HEK293 (cell line): ENCODE data around the gene DUSP3.

Experiments
- CTCF ChIA-PET: fragments of 350-600 bp; formaldehyde crosslinking; extraction: SDS; loops from one replicate; lab custom pipeline; 2021; ENCODE audit warnings: antibody characterized with exemption; lab: Yijun Ruan, JAX
- POLR2A ChIA-PET: fragments of 300-600 bp; formaldehyde crosslinking; extraction: SDS; loops from one replicate; lab custom pipeline; 2020; ENCODE audit warnings: antibody characterized with exemption, inconsistent platforms; lab: Yijun Ruan, JAX
- H3K27ac ChIP-seq: fragments of 200-500 bp; sonication (Bioruptor generic); 2 replicates; pipeline ENCODE4 v1.5.1; 2014; ENCODE audit warnings: low read depth, low read length, control low read depth, inconsistent platforms; ENCODE audit errors: extremely low read depth
- H3K36me3 ChIP-seq, 2 experiments: fragments of 200-500 bp in 1 of 2; sonication (Bioruptor generic) in 1 of 2; 1 replicate in 1 of 2; 2 replicates in 1 of 2; pipeline ENCODE4 v1.5.1; 2014 to 2017; ENCODE audit warnings: inconsistent platforms in 2 of 2, low read length in 2 of 2; ENCODE audit not compliant: control insufficient read depth in 2 of 2, insufficient read depth in 1 of 2
- H3K4me1 ChIP-seq: fragments of 200-500 bp; sonication (Bioruptor generic); 2 replicates; pipeline ENCODE4 v1.5.1; 2014; ENCODE audit warnings: mild to moderate bottlenecking, low read length, inconsistent platforms; ENCODE audit not compliant: control insufficient read depth, insufficient read depth
- H3K4me3 ChIP-seq: 2 replicates; pipeline ENCODE4 v1.5.1; 2011; ENCODE audit warnings: low read depth, mild to moderate bottlenecking, control low read depth, low read length, moderate library complexity
- H3K9me3 ChIP-seq: fragments of 200-500 bp; sonication (Bioruptor generic); 2 replicates; pipeline ENCODE4 v1.5.1; 2014; ENCODE audit warnings: low read depth, low read length, inconsistent platforms; ENCODE audit not compliant: control insufficient read depth, insufficient read depth
- KLF17 ChIP-seq: fragments of 450-650 bp; formaldehyde crosslinking; IDR thresholded peaks from 2 replicates; pipeline ENCODE4 v1.5.1; 2016; ENCODE audit warnings: missing biosample characterization, missing genetic modification characterization
- OSR2 ChIP-seq: fragments of 450-650 bp; formaldehyde crosslinking; IDR thresholded peaks from 2 replicates; pipeline ENCODE4 v1.5.1; 2016; ENCODE audit warnings: missing biosample characterization, missing genetic modification characterization
- RBAK ChIP-seq: fragments of 450-650 bp; formaldehyde crosslinking; IDR thresholded peaks from 2 replicates; pipeline ENCODE4 v1.5.1; 2016; ENCODE audit warnings: missing biosample characterization, missing genetic modification characterization
- SCRT2 ChIP-seq: fragments of 450-650 bp; formaldehyde crosslinking; IDR thresholded peaks from 2 replicates; pipeline ENCODE4 v1.5.1; 2016; ENCODE audit warnings: missing biosample characterization, missing genetic modification characterization
- SP2 ChIP-seq: fragments of 450-650 bp; formaldehyde crosslinking; IDR thresholded peaks from 2 replicates; pipeline ENCODE4 v1.5.1; 2016; ENCODE audit warnings: missing biosample characterization, missing genetic modification characterization
- SP3 ChIP-seq: fragments of 450-650 bp; formaldehyde crosslinking; IDR thresholded peaks from 2 replicates; pipeline ENCODE4 v1.5.1; 2016; ENCODE audit warnings: missing biosample characterization, missing genetic modification characterization
- ZBTB10 ChIP-seq: fragments of 450-650 bp; formaldehyde crosslinking; IDR thresholded peaks from 2 replicates; pipeline ENCODE4 v1.5.1; 2016; ENCODE audit warnings: missing biosample characterization, missing genetic modification characterization
- ZBTB17 ChIP-seq: fragments of 450-650 bp; formaldehyde crosslinking; IDR thresholded peaks from 2 replicates; pipeline ENCODE4 v1.5.1; 2016; ENCODE audit warnings: missing biosample characterization, missing genetic modification characterization
- ZBTB21 ChIP-seq: fragments of 450-650 bp; formaldehyde crosslinking; IDR thresholded peaks from 2 replicates; pipeline ENCODE4 v1.5.1; 2017; ENCODE audit warnings: missing biosample characterization, missing genetic modification characterization
- ZBTB48 ChIP-seq: fragments of 450-650 bp; formaldehyde crosslinking; IDR thresholded peaks from 2 replicates; pipeline ENCODE4 v1.5.1; 2016; ENCODE audit warnings: missing biosample characterization, missing genetic modification characterization
- ZIC2 ChIP-seq: fragments of 450-650 bp; formaldehyde crosslinking; IDR thresholded peaks from 2 replicates; pipeline ENCODE4 v1.5.1; 2016; ENCODE audit warnings: missing biosample characterization, missing genetic modification characterization
- ZNF473 ChIP-seq: fragments of 450-650 bp; formaldehyde crosslinking; IDR thresholded peaks from 2 replicates; pipeline ENCODE4 v1.5.1; 2017; ENCODE audit warnings: missing biosample characterization, missing genetic modification characterization
- ZNF513 ChIP-seq: fragments of 450-650 bp; IDR thresholded peaks from 2 replicates; pipeline ENCODE4 v1.5.1; 2018; ENCODE audit warnings: missing biosample characterization, missing genetic modification characterization
- ZNF518A ChIP-seq: fragments of 450-650 bp; formaldehyde crosslinking; conservative IDR thresholded peaks from 2 replicates; pipeline ENCODE4 v1.5.1; 2016; ENCODE audit warnings: low read depth, missing biosample characterization, missing genetic modification characterization
- ZNF660 ChIP-seq: fragments of 450-650 bp; IDR thresholded peaks from 2 replicates; pipeline ENCODE4 v1.5.1; 2018; ENCODE audit warnings: missing biosample characterization, mild to moderate bottlenecking, missing genetic modification characterization
- ZNF677 ChIP-seq: fragments of 450-650 bp; IDR thresholded peaks from 2 replicates; pipeline ENCODE4 v1.5.0; 2018; ENCODE audit warnings: missing biosample characterization, mild to moderate bottlenecking, missing genetic modification characterization, moderate library complexity
- ZNF704 ChIP-seq: fragments of 450-650 bp; formaldehyde crosslinking; IDR thresholded peaks from 2 replicates; pipeline ENCODE4 v1.5.1; 2016; ENCODE audit warnings: missing biosample characterization, missing genetic modification characterization
- ZSCAN18 ChIP-seq: fragments of 450-650 bp; formaldehyde crosslinking; IDR thresholded peaks from 2 replicates; pipeline ENCODE4 v1.5.1; 2016; ENCODE audit warnings: missing biosample characterization, missing genetic modification characterization

The DUSP3 gene

GRCh38 chr17:43822570-43823190 is 43.9 kb upstream of the DUSP3 start:
- no peak overlapping the region for H3K27ac ChIP-seq
- no peaks in the 10 kb centered on the region for H3K4me1 ChIP-seq
- no peaks in the 10 kb centered on the region for H3K9me3 ChIP-seq
- CTCF ChIA-PET: interaction anchor here (0.5 to 1.7 kb wide), 4 partner anchors 9 to 284 kb away, joined by 3 to 11 read pairs (median 3); partner anchors contain the start of gene CD300LG
- H3K36me3 ChIP-seq: peaks cover 21 to 71% of the 10 kb centered on the region in 2 experiments
- TF ChIP-seq ZIC2 (tag by site-specific recombination): peak; percentile 31
- no peak for TF ChIP-seq ZBTB10 (tag by site-specific recombination)
- TF ChIP-seq ZNF513 (tag by site-specific recombination): no peak
- no peak for TF ChIP-seq SP3 (tag by site-specific recombination)
- no peak for TF ChIP-seq RBAK (tag by site-specific recombination)
- no peak for TF ChIP-seq OSR2 (tag by site-specific recombination)
- no peak for TF ChIP-seq ZNF660 (tag by site-specific recombination)
- no peak overlapping the region for H3K4me3 ChIP-seq
- POLR2A ChIA-PET: interaction anchor here (0.7 kb wide), 1 partner anchor 10 kb away, joined by 3 read pairs; no protein-coding TSS in a partner anchor

GRCh38 chr17:43820759-43821158 is 42.0 kb upstream of the DUSP3 start:
- Histone ChIP-seq H3K27ac (no peak overlapping the region), H3K4me3 (no peak overlapping the region), H3K9me3 (no peaks in the 10 kb centered on the region), H3K36me3 (peaks cover 12 to 78% of the 10 kb centered on the region in 2 experiments), H3K4me1 (no peaks in the 10 kb centered on the region)
- POLR2A ChIA-PET: no interaction called here
- CTCF ChIA-PET: no interaction called here
- TF ChIP-seq KLF17 (tag by site-specific recombination) (no peak), ZBTB48 (tag by site-specific recombination) (no peak), ZBTB21 (tag by site-specific recombination) (no peak), ZNF473 (no peak), SP2 (tag by site-specific recombination) (no peak), ZNF677 (tag by site-specific recombination) (no peak), SCRT2 (no peak), ZBTB17 (no peak), ZSCAN18 (no peak), ZNF704 (tag by site-specific recombination) (no peak), ZNF518A (no peak)
